ENCODE data around the gene PXT1.
"Not testable (repeated sequence)": the region's sequence is repeated elsewhere in the genome, so short reads cannot be mapped to it uniquely, and the experiment has no call there.

PXT1 gene

DNA sequence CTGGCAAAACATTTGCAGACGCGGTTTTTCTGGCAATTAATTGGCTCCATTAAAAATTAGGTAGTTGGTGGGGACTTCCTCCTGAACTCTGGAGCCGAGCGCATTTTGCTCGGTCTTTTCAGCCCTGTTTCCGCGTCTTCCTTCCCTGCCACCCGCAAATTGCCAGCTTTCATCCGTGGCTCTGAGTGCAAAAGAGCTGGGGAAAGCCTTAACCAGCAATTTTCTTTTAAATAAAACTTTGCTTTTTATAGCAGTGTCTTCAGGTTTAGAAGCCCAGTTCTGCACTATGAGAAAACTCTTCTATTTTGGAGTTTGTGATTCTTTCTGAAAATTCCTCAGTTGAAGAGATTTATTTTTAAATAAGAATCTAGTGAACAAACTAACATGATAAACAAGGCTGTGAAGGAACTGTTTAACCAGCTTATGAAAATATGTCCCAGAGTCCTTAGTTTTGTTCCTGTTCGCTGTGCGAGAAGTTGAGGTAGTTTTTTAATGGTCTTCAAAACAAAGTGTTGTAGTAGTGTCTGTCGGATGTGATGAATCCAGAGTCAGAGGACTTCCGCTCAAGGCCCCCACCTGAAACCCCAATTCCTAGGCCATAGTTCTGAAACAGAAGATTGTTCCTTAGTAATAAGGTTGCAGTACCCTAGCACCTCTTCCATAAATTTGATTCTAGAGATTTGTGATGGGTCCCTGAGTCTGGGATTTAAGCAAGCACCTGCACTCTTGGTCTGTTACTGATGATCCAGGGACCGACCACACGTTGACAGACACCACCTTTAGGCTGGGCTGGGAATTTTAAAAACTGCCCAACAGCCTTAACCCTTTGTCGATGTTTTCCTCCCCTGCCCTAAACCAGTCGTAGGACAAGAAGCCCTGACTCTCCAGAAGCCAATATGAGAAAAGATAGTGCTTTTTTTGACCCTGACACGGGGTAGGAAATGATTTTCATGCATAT is 1.1 kb upstream of the PXT1 start:
- DNase-seq, result peak in 4 of 6 experiments; percentile 7 to 37 (median 26)

DNA sequence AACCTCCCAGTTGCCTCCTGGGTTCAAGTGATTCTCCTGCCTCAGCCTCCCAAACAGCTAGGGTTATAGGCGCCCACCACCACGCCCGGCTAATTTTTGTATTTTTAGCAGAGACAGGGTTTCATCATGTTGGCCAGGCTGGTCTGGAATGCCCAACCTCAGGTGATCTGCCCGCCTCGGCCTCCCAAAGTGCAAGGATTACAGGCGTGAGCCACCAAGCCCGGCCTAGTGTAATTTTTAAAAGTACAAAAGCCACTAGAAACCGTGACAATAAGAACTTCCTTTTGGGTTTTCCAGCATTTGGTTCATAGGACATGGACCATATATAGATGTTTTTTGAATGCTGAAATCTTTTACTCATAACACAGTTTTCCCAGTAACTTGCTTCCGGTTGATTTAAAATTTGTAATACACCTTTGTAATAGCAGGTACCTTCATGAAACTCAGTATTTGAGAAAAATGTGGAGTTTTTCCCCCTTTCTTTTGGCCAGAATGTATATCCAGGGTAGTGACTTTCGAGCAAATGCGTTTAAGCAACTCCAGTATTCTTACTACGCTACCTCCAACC is 467 bp downstream of the PXT1 start:
- peak in 1 of 6 experiments; percentile 30 for DNase-seq

DNA sequence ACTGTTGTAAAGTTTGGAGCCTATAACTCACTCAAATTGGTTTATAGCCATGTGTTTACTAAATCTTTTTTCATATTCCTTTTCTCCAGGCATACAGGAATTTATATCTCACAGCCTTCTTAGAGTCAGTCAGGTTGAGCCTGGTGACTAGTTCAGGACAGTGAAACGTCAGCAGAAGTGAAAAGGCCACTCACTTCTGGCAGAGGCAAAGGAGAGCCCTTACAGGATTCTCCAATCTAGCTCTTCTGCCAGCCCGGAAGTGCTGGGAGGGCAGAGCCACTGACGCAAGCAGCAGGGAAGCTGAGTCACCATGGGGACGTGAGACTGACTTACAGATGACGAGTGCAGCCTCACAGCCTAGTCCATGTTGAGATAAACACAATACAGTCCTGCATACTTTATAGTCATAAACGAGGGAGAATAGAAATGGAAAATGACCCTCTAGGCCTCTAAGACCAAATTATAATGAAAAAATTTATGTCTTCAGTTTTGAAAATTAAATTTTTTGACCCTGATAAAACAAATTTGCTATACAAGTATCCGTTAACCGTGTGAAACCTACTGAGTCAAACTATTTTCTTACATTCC is 1.3 kb downstream of the PXT1 start:
- DNase-seq, result peak; percentile 50 to 67 (median 54)

DNA sequence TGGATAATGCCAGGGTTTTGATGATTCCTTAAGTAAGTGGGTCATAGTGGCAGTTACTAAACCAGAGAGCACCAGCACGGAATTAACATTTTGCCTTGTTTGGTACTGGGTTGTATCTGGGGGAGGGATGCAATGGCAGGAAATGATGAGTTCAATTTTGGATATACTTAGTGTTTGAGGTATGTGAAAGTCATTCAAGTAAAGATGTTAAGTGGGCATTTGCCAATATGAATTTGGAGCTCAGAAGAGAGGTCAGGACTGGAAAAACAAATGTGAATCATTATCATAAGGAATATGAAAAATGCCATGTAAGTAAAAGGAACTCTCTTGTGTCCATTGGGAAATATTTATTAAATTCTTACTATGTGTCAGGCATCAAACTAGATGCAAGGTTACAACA is 6.2 kb downstream of the PXT1 start:
- no peak for DNase-seq

DNA sequence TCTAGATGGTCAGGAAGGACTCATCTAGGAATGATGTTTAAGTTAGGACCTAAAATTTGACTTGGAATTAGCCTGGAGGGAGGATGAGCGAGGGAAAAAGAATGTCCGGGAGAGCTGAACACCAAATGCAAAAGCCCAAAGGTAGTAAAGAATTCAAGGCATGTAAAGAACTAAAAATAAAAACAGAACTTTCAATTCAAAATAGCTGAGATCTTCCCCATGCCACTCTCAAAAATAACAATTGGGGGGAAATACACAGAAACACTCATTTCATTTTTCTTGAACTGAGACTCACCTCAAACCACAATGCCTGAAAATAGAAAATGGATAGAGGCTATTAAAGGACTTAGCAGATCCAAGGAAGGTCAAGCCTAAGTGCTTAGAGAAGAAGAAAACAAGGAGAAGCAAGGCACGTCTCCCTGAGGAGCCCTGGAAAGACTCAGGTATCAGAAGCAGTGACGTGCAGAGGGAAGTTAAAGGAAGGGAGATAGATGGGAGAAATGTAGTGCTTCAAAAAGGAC is 10.4 kb downstream of the PXT1 start:
- no peak for DNase-seq

DNA sequence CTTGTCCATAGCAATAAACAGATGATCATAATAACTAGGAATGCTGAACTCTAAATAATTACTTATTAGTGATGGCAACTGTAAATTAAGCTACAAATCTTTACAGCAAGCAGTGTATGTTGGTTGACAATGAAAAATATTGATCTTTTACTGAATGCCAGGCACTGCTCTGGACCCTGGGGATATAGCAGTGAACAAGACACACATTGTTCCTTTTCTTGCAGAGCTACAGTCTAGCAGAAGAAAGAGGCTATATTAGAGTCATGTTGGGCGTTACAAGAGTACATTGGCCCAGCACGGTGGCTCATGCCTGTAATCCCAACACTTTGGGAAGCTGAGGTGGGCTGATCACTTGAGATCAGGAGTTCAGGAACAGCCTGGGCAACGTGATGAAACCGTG is 11.5 kb downstream of the PXT1 start:
- no peak for DNase-seq

DNA sequence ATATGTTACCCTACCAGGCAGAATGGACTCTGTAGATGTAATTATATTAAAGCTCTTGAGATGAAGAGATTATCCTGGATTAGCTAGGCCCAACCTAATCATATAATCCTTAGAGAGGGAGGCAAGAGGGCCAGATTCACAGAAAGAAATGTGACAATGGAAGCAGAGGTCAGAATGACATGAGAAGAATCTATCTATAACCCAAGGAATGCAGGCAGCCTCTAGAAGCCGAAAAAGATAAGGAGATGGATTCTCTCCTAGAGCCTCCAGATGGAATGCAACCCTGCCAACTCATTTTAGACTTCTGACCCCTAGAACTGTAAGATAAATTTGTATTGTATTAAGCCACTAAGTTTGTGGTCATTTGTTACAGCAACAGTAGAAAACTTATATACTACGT is 12.3 kb downstream of the PXT1 start:
- no peak for DNase-seq

DNA sequence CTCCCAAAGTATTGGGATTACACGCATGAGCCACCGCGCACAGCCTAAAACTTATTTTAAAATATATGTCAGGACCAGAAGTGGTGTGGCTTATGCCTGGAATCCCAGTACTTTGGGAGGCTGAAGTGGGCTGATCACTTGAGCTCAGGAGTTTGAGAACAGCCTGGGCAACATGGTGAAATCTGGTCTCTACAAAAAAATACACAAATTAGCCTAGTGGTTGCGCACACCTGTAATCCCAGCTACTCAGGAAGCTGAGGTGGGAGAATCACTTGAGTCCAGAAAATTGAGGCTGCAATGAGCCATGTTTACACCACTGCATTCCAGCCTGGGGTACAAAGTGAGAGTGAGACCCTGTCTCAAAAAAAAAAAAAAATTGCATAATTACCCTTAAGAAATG is 13.7 kb downstream of the PXT1 start:
- no peak for DNase-seq

DNA sequence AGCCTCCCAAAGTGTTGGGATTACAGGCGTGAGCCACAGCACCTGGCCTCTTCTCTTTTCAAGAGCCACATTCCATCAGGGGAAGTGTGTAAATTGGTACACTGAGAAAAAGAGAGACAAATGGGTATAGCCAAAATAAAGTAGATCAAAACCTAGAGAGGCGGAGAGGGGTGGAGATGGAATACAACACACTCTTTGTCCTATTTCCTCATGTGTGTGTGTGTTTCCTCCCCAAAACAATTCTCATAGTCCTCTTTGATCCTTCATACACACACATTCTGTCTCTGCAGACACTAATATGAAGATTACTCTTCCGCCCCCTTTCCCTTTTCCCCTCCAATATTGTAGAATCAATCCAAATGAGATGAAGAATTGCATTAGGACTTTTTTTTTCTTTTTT is 16.0 kb downstream of the PXT1 start:
- DNase-seq, result no peak

DNA sequence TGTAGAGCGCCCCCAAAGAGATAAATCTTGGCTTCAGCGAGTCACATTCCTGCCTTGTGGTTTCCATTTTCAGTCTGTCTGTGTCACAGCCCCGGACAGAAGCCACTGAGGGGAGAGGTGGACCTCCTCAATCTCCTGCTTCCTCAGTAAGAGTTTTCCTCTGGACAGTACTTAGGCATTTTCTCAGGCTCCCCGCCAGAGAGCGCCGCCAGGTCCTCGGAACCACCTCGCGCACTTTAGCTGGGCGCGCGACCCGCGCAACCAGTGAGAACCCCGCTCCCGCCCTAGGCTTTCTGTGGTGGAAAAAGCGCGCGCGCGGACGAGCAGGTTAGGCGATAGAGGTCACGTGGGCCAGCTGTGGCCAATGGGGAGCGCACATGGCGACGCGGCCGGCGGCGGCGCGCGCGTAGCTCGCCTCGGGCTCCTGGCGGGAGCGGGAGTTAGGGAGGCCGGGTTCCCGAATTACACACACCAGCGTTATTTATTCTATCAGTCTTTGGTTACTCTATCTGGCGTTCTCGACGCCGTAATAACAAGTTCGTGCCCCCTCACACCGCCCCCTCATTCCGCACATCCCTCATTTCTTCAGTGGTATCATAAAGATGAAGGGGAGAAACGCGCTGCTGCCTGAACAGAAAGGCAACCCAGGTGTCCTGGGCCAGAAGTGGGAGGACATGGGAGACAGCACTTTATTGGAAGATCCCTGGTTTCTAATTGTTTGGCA is 19.4 kb downstream of the PXT1 start:
- peak; percentile 94 to 98 (median 95) for DNase-seq

DNA sequence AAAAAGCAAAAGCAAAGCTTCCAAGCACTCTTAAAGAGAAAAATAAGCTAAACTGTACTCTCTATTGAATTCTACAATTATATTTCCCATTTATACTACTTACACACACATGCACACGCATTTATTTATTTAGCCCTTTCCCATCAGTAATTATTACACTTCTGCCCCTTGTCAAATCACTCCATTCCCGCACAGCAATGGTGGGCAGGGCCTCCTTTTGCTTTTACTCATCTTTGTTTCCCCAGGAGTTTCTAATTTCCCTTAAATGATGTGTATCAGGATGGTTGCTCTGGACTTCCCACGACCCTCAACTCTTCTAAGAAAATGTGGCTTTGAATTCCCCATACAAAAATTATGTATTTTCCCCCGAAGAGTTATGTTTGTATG is 19.9 kb downstream of the PXT1 start:
- DNase-seq, result no peak

DNA sequence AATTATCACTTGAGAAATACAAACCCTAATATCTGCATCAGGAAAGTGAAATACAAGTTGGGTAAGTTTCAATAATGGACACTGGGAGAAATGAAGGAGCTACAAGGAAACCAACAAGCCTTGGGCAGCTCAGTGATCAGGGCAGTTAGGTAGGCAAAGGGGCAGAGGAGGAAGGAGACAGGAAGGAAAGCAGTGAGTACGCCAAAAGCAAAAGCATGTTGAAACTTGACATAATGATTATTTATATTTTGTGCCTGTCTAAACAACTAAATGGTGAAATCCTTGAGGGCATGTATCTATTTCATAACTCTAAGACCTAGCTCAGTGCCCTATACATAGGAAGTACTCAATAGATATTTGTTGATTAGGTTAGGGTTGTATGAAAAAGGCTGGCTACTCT is 23.3 kb downstream of the PXT1 start:
- no peak for DNase-seq

DNA sequence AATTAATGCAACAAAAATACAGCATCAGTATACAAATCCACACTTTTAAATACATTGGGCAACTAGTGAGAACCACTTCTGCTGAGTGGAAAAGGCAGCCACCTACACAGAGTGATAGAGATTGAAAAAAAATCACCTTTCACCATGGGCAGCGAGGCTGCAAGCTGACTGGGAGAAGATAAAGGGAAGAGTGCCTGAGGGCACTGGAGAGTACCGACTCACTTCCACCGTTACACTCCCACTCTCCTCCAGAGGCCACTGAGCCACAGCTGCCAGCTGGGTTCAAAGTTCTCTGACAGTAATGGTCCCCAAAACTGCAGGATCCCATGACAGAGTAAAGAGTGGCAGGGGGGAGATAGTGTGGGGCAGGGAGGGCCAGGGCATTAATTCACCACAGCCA is 24.1 kb downstream of the PXT1 start:
- no peak for DNase-seq

DNA sequence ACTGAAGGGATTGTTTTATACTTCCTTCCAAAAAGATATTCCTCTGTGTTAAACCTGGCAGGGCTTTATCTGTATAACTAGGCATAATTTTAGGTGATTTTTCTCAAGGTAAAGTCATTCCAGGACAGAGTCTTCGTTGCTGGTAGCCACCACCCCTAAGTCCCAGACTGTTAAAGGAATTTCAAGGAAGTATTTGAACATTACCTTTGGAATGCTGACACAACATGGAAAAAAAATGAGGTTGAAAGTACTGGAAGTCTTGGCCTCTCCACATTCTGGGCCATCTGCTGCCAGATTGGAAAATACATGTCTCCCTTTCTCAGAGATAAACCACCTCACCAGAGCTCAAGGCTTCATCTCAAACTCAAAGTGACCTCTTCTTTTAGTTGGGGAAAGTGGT is 28.2 kb downstream of the PXT1 start:
- DNase-seq, result no peak

DNA sequence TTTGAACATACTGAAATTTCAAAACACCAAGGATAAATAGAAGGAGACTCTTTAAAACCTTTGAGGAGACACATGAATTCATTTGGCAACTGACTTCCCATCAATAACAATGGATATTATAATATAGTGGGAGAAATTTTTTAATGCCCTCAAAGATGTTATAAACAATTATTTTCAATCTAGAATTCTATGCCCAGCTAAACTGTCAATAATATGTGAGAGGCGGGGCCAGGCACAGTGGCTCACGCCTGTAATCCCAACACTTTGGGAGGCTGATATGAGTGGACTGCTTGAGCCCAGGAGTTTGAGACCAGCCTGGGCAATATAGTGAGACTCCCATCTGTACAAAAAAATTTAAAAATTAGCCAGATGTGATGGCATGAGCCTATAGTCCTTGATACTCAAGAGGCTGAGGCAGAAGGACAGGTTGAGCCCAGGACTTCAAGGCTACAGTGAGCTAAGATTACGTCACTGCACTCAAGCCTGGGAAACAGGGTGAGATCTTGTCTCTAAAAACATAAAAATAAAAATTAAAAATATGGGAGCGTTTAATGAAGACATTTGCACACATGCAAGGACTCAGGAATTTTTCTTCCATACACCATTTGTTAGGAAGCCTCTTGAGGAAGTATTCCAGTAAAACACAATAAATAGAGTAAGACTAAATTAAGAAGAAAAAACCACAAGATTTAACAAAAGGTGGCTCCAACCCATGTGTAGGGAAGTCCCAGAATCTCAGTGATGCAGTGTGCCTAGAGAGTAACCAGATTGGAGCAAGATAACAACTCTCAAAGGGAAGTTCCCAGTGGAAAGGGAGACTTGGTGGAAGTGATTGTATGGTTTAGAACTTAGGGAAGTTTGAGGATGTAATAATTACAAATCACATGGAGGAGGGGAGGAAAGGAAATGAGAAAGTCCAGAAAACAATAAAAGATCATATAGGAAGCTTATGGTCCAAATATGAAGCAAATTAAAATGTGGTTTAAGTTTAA is 28.9 kb downstream of the PXT1 start:
- DNase-seq, result no peak

DNA sequence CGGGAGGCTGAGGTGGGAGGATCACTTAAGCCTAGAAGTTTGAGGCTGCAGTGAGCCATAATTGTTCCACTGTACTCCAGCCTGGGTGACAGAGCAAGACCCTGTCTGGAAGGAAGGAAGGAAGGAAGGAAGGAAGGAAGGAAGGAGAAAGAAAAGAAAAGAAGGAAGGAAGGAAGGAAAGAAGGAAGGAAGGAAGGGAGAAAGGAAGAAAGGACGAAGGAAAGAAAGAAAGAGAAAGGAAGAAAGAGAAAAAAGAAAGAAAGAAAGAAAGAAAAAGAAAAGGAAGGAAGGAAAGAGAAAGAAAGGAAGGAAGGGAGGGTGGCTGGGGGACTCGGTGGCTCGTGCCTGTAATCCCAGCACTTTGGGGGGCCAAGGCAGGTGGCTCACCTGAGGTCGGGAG is 32.9 kb downstream of the PXT1 start:
- not testable (repeated sequence) for DNase-seq

DNA sequence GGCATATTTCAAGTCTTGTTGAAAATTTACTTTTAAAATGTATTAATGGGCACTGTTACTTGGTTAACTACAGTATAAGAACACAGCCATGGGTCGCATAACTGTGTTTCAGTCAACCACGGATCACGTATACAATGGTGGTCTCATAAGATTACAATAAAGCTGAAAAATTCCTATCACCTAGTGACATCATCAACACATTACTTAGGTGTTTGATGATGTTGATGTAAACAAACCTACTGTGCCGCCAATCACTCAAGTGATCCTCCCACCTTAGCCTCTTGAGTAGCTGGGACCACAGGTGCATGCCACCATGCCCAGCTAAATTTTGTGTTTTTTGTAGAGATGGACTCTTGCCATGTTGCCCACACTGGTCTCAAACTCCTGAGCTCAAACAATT is 38.5 kb downstream of the PXT1 start:
- DNase-seq, result no peak

DNA sequence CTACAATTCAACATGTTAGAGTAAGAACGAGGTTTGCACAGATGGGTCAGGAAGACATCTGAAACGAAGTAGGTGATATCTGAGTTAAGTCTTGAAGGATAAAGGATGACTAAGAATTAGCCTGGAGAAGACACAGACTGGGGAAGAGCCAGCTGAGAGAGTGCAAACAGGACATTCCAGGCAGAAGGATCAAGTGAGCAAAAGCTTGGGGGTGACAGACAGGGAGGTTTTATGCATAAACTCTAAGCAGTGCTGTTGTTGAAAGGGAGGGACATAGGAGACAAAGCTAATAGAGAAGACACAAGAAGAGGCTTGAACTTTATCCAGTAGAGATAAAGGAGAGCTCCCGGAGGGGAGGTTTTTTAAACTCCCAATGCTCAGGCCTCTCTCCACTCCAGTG is 40.2 kb downstream of the PXT1 start:
- no peak for DNase-seq

DNA sequence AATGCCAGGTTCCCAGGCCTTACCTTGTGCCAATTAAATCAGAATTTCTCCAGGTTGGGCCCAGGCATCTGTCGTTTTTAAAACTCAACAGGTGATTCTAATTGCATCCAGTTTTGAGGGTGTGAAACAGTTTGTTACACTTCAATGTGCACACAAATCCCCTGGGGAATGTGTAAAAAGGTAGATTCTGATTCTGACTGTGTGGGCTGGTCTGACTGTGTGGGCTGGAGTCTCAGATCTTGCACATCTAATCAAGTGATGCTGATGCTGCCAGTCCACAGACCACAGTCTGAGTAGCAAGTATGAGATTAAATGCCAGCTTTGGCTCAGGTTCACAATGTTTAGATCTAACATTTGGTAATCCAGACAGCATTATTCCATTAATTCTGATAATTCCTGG is 42.7 kb downstream of the PXT1 start:
- no peak for DNase-seq

DNA sequence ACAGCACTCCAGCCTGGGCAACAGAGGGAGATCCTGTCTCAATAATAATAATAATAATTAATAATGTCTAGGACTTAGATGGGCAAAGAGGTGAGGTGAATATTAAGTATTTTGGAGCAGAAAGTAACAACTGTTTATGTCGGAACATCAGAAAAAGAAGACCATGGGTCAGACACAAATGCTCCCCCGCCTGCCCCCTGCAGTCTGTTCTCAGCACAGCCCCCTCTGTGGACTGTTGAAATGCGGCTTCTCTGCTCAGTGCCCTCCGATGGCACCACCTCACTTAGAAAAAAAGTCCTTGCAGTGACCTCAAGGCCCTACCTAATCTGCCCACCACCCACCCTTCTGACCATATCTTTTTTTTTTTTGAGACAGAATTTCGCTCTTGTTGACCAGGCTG is 50.0 kb downstream of the PXT1 start:
- no peak for DNase-seq

DNA sequence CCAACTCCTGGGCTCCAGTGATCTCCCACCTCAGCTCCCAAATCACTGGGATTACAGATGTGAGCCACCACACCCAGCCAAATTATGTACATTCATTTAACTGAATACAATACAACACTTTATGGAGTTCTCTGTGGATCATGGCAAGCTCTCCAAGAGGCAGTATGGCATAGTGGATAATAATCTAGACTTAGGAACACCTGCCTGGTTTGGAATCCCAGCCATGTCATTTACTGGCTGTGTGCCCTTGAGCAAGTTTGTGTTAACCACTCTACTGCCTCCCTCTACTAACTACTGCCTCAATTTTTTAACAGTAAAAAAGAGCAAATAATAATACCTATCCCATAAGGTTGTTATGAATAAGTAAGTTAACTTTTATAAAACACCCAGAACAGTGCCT is 53.3 kb downstream of the PXT1 start:
- no peak for DNase-seq

Measured in stimulated activated naive CD4-positive, alpha-beta T cell (primary cell).